Measurements from ENCODE around the gene TNFRSF21.
"Not testable (repeated sequence)": the region's sequence is repeated elsewhere in the genome, so short reads cannot be mapped to it uniquely, and the experiment has no call there.

The TNFRSF21 gene

DNA sequence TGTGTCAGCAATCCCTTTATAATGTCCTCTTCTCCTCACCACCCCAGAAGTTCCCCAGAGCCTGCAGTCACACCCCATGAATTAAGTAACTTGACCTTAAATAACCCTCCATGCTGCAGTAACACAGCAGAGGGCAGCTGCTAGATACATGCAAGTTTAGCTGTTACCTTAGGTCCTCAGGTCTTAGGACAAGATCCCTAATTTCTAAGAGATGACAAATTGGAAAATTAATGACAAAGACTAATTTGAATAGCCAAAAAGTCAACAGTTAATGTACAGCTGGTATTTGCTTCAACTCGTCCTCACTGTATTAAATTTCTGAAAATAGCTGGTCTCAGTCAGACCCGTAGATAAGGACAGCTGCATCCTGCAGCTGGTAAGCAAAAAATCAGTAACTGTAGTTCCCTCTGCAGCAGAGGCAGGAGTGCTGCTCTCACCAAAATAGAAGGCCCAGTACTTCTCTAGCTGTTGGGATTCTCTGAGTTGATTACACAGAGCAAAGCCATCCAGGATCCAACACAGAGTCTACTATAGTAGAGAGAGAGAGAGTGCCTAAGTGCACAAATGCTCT, 62.4 kb downstream of the TNFRSF21 start:
- DNase-seq = peak; percentile 31

GRCh38 chr6:47246551-47246950, 63.2 kb downstream of the TNFRSF21 start:
- no peak for DNase-seq

DNA sequence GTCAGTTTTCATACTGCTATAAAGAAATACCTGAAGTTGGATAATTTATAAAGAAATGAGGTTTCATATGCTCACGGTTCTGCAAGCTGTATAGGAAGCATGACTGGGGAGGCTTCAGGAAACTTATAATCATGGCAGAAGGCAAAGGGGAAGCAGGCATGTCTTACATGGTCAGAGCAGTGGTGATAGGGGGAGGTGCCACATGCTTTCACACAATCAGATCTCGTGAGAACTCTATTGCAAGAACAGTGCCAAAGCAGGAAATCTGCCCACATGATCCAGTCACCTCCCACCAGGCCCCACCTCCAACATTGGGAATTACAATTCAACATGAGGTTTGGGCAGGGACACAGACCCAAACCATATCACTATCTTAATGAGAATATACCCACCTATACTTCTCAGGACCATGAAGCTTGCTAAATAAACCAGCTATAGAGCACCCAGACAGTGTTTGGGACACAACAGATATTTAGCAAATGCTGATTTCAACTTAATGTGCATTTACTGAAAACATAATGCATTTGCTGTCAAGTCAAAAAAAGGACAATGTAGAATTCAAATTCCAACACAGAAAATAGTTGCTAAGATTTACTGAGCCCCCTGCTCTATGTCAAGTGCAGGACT, 63.8 kb downstream of the TNFRSF21 start:
- DNase-seq = peak; percentile 40

DNA sequence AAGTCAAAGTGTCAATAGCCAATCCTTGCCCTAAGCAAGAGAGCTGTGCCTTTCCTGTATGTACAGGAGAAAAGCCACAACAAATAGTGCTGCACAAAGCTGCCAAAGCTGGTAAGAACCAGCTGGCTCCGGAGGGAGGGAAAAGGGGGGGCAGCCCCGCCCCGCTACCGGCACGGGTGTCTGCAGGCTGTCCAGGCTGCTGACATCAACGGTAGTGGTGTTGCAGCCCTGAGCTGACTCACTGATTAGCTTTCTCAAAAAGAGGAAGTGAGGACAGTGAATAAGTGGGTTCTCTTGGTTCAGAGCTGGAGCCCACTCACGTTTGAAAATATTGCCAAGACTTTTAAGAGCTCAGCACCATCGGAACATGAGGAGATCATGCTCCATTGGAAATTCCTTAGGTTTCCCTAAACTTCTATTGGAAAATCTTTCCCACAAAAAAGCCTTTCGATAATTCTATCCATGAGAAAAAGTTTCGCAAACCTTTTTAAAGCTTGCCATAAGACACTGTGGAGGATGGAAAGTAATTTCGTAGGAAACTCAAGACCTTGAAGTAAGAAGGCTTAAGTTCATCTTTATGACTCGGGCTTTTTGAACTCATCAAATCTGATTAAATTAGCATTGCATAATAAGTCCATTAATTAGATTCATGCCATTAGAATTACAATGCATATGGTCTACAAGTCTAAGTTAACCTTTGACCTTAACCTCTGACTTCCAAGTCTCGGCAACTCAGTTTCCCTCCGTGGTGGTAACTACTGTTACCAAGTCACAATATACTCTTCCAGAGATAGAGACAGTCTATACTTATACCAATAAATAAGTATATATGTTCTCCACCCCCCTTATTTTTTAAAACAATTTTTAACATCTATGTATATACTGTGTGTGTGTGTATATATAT, 67.0 kb downstream of the TNFRSF21 start:
- DNase-seq = peak; percentile 84

- no peak for DNase-seq
Observed at GRCh38 chr6:47241742-47242482, 67.8 kb downstream of the TNFRSF21 start.

DNA sequence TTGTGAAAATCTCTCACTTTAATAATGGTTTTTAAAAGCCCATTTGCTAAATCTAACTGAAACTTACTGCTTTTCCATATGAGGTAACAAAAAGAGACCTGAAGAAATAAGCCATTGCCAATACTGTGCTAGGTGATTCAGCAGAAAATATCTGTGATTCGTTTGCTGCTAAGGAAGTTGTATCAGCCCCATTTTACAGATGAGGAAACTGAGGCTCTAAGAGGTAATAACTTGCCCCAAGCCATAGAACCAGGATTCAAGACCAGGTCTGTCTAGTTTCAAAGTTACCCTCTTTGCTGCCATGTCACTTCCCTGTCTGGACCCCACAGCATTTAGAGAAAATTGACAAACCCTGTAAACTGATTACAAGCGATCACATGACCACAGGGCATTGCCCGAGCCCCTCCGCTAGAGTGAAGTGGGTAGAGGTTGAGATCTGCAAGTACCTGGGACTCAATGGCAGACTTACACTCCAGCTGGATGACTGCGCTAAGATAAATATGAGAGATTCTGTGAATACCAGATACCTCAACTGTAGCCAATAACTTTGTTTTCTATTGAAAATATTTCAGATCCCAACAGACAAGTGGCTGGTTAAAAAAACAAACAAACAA, 69.3 kb downstream of the TNFRSF21 start:
- no peak for DNase-seq

- DNase-seq = no peak
Observed at GRCh38 chr6:47239546-47239945, 70.2 kb downstream of the TNFRSF21 start.

GRCh38 chr6:47238456-47238995, 71.2 kb downstream of the TNFRSF21 start:
- DNase-seq = no peak

- DNase-seq = no peak
Observed at GRCh38 chr6:47237196-47237595, 72.5 kb downstream of the TNFRSF21 start.

GRCh38 chr6:47235964-47236760, 73.5 kb downstream of the TNFRSF21 start:
- DNase-seq = no peak

DNA sequence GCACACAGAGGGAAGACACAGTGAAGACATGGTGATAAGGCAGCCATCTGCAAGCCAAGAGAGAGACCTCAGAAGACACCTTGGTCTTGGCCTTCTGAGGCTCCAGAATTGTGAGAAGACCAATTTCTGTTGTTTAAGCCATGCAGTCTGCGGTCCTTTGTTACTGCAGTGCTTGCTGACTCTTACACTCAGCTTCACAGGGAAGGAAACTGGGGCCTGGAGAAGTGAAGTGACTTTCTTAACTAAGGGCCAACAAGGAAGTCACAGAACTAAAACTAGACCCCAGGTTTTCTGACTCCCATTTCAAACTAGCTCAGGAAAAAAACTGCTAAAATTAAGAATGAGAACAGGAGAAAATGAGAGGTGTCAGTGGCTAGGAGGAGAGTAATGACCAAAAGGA, 74.3 kb downstream of the TNFRSF21 start:
- DNase-seq = no peak

DNA sequence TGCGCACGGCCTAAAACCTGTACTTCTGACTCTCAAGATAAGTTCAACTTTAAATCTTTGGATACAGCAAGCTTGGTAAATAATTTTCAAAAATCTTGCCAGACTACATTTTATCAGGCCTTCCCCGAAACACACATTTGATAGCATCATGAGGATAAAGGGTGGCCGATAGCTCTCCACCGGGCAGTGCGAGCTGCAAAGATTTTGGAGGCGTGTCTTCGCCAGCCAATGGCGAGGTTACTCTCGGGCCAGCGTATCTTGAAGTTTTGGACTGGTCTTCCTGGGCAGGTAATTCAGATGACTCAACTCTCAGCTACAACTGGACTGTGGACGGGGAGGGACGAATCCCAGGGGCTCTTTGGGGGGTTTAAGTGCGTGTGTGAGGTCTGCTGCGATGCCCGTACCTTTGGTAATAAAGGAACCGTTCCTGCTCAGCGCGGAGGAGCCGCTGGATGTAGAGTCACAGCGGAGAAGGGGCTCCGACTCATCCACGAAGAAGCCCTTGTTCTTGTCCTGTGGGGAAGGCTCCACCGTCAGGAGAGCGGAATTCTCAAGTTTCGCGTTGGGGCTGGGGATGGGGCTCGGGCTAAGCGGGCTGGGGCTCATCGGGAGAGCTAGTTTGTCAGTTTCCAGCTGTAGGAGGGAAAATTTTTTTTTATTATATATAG, 75.3 kb downstream of the TNFRSF21 start:
- no peak for DNase-seq

- no peak for DNase-seq
Observed at GRCh38 chr6:47231151-47231550, 78.6 kb downstream of the TNFRSF21 start.

DNA sequence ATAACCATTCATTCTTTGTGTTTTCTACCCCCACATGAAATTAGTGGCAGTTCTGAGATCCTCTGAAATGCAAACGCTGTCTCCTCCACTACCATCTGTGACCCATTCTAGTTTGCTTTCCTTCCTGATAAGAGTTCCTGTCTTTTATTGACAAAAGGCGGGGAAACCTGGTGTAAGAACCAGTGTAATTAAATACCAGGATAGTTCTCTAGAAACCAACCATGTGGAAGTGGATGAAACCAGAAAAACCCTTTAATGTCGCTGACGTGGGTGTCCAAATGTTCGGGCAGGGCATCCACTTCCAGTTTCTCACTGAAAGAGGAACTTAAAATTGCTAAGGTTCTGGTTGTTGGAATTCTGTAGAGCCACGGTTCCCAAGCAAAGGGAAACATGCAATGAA, 79.1 kb downstream of the TNFRSF21 start:
- DNase-seq = no peak

DNA sequence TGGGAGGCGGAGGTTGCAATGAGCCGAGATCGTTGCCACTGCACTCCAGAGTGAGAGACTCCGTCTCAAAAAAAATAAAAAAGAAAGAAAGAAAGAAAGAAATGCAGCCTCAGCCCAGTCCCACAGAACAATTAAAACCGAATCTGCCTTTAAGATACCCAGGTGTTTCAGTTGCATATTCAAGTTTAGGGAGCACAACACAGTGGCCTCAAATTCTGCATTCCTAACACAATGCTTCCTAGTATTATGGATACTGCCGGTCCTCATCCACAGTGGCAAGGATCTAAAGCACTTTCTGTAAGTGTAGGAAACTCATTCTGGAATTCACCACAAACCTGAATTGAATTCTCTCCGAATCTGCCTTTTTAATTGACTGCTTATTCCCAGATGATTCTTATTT, 80.5 kb downstream of the TNFRSF21 start:
- DNase-seq = no peak

- not testable (repeated sequence) for DNase-seq
Observed at GRCh38 chr6:47228093-47228492, 81.6 kb downstream of the TNFRSF21 start.

DNA sequence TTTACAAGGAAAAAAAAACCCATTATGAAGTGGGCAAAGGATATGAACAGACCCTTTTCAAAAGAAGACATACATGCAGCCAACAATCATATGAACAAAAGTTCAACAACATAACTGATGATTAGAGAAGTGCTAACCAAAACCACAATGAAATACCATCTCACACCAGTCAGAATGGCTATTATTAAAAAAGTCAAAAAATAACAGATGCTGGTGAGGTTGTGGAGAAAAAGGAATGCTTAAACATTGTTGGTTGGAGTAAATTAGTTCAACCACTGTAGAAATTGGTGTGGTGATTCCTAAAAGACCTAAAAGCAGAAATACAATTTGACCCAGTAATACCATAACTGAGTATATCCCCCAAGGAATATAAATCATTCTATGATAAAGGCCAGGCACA, 86.5 kb downstream of the TNFRSF21 start:
- not testable (repeated sequence) for DNase-seq

DNA sequence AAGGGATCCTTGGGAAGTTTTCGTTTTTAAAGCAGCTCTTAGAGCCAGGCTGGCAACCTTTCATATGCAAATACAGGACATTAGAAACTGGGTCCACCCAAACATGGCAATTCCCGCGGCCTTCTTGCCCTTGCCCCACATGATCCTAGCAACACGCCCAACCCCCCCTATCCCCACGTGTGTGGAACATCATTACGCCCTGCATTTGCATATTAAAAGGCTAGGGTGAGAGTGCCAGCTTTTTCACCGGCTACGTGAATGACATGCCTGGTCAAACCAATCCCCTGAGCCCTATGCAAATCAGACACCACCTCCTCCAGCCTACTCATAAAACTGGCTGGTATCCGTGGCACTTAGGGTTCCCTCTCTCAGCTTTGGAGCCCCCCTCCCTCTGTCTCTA, 88.1 kb downstream of the TNFRSF21 start:
- no peak for DNase-seq

- no peak for DNase-seq
Observed at GRCh38 chr6:47209632-47210031, 100.1 kb downstream of the TNFRSF21 start.

- no peak for DNase-seq
Observed at GRCh38 chr6:47207261-47207660, 102.4 kb downstream of the TNFRSF21 start.

GRCh38 chr6:47206626-47207025, 103.1 kb downstream of the TNFRSF21 start:
- DNase-seq = no peak

Data from GF-D8 (cell line).